HEK293 (cell line): ENCODE data around the gene CROCC.
A peak's percentile ranks its signal among the peaks of the same experiment; 100 is the strongest.

ENCODE experiments used
- CTCF ChIA-PET: fragments of 350-600 bp; formaldehyde crosslinking; extraction: SDS; loops from one replicate; lab custom pipeline; 2021; ENCODE audit warnings: antibody characterized with exemption; lab: Yijun Ruan, JAX
- POLR2A ChIA-PET: fragments of 300-600 bp; formaldehyde crosslinking; extraction: SDS; loops from one replicate; lab custom pipeline; 2020; ENCODE audit warnings: antibody characterized with exemption, inconsistent platforms; lab: Yijun Ruan, JAX
- H3K27ac ChIP-seq: fragments of 200-500 bp; sonication (Bioruptor generic); 2 replicates; pipeline ENCODE4 v1.5.1; 2014; ENCODE audit warnings: low read depth, low read length, control low read depth, inconsistent platforms; ENCODE audit errors: extremely low read depth
- H3K36me3 ChIP-seq, 2 experiments: fragments of 200-500 bp in 1 of 2; sonication (Bioruptor generic) in 1 of 2; 1 replicate in 1 of 2; 2 replicates in 1 of 2; pipeline ENCODE4 v1.5.1; 2014 to 2017; ENCODE audit warnings: inconsistent platforms in 2 of 2, low read length in 2 of 2; ENCODE audit not compliant: control insufficient read depth in 2 of 2, insufficient read depth in 1 of 2
- H3K4me1 ChIP-seq: fragments of 200-500 bp; sonication (Bioruptor generic); 2 replicates; pipeline ENCODE4 v1.5.1; 2014; ENCODE audit warnings: mild to moderate bottlenecking, low read length, inconsistent platforms; ENCODE audit not compliant: control insufficient read depth, insufficient read depth
- H3K4me3 ChIP-seq: 2 replicates; pipeline ENCODE4 v1.5.1; 2011; ENCODE audit warnings: low read depth, mild to moderate bottlenecking, control low read depth, low read length, moderate library complexity
- H3K9me3 ChIP-seq: fragments of 200-500 bp; sonication (Bioruptor generic); 2 replicates; pipeline ENCODE4 v1.5.1; 2014; ENCODE audit warnings: low read depth, low read length, inconsistent platforms; ENCODE audit not compliant: control insufficient read depth, insufficient read depth
- BCL11B ChIP-seq: fragments of 450-650 bp; formaldehyde crosslinking; IDR thresholded peaks from 2 replicates; pipeline ENCODE4 v1.5.1; 2016; ENCODE audit warnings: low read depth, missing biosample characterization, missing genetic modification characterization
- MZF1 ChIP-seq: fragments of 450-650 bp; formaldehyde crosslinking; IDR thresholded peaks from 2 replicates; pipeline ENCODE4 v1.5.1; 2017; ENCODE audit warnings: missing biosample characterization, missing genetic modification characterization, borderline replicate concordance
- REPIN1 ChIP-seq: fragments of 450-650 bp; formaldehyde crosslinking; IDR thresholded peaks from 2 replicates; pipeline ENCODE4 v1.5.1; 2017; ENCODE audit warnings: missing biosample characterization, missing genetic modification characterization, low read depth
- SCRT1 ChIP-seq: fragments of 450-650 bp; formaldehyde crosslinking; IDR thresholded peaks from 2 replicates; pipeline ENCODE4 v1.5.1; 2016; ENCODE audit warnings: missing biosample characterization, missing genetic modification characterization, borderline replicate concordance
- TRIM28 ChIP-seq: IDR thresholded peaks from 2 replicates; pipeline ENCODE4 v1.6.1; 2011; ENCODE audit warnings: low read length, control low read depth, borderline replicate concordance
- ZBTB1 ChIP-seq: fragments of 450-650 bp; formaldehyde crosslinking; IDR thresholded peaks from 2 replicates; pipeline ENCODE4 v1.5.1; 2016; ENCODE audit warnings: missing biosample characterization, missing genetic modification characterization
- ZNF132 ChIP-seq: fragments of 450-650 bp; formaldehyde crosslinking; IDR thresholded peaks from 2 replicates; pipeline ENCODE4 v1.5.1; 2017; ENCODE audit warnings: missing biosample characterization, missing genetic modification characterization, borderline replicate concordance
- ZNF138 ChIP-seq: fragments of 450-650 bp; formaldehyde crosslinking; IDR thresholded peaks from 2 replicates; pipeline ENCODE4 v1.5.1; 2016; ENCODE audit warnings: missing biosample characterization, missing genetic modification characterization, borderline replicate concordance
- ZNF155 ChIP-seq: fragments of 450-650 bp; formaldehyde crosslinking; IDR thresholded peaks from 2 replicates; pipeline ENCODE4 v1.5.1; 2016; ENCODE audit warnings: missing biosample characterization, missing genetic modification characterization
- ZNF24 ChIP-seq: fragments of 450-650 bp; formaldehyde crosslinking; IDR thresholded peaks from 2 replicates; pipeline ENCODE4 v1.5.1; 2016; ENCODE audit warnings: missing biosample characterization, missing genetic modification characterization
- ZNF274 ChIP-seq, 2 experiments: fragments of 200-500 bp in 1 of 2; fragments of 450-650 bp in 1 of 2; sonication (Bioruptor generic) in 1 of 2; formaldehyde crosslinking in 1 of 2; IDR thresholded peaks; 2 replicates each; pipeline versions ENCODE4 v1.5.1 to v1.6.1; 2014 to 2016; ENCODE audit warnings: borderline replicate concordance in 1 of 2, inconsistent platforms in 1 of 2, low read length in 1 of 2, missing biosample characterization in 1 of 2, missing genetic modification characterization in 1 of 2
- ZNF391 ChIP-seq: fragments of 450-650 bp; formaldehyde crosslinking; IDR thresholded peaks from 2 replicates; pipeline ENCODE4 v1.5.1; 2016; ENCODE audit warnings: low read depth, missing biosample characterization, missing genetic modification characterization, borderline replicate concordance
- ZNF544 ChIP-seq: fragments of 450-650 bp; formaldehyde crosslinking; IDR thresholded peaks from 2 replicates; pipeline ENCODE4 v1.5.0; 2017; ENCODE audit warnings: missing biosample characterization, missing genetic modification characterization
- ZNF548 ChIP-seq: fragments of 450-650 bp; formaldehyde crosslinking; IDR thresholded peaks from 2 replicates; pipeline ENCODE4 v1.5.1; 2016; ENCODE audit warnings: missing biosample characterization, missing genetic modification characterization
- ZNF645 ChIP-seq: fragments of 450-650 bp; formaldehyde crosslinking; IDR thresholded peaks from 2 replicates; pipeline ENCODE4; 2016; ENCODE audit warnings: missing biosample characterization, missing genetic modification characterization
- ZNF660 ChIP-seq: fragments of 450-650 bp; IDR thresholded peaks from 2 replicates; pipeline ENCODE4 v1.5.1; 2018; ENCODE audit warnings: missing biosample characterization, mild to moderate bottlenecking, missing genetic modification characterization
- ZNF677 ChIP-seq: fragments of 450-650 bp; IDR thresholded peaks from 2 replicates; pipeline ENCODE4 v1.5.0; 2018; ENCODE audit warnings: missing biosample characterization, mild to moderate bottlenecking, missing genetic modification characterization, moderate library complexity
- ZNF747 ChIP-seq: fragments of 450-650 bp; formaldehyde crosslinking; IDR thresholded peaks from 2 replicates; pipeline ENCODE4 v1.5.1; 2016; ENCODE audit warnings: missing biosample characterization, missing genetic modification characterization
- ZNF768 ChIP-seq: fragments of 450-650 bp; formaldehyde crosslinking; IDR thresholded peaks from 2 replicates; pipeline ENCODE4 v1.5.1; 2018; ENCODE audit warnings: missing biosample characterization, mild to moderate bottlenecking, missing genetic modification characterization
- ZSCAN16 ChIP-seq: fragments of 450-650 bp; formaldehyde crosslinking; IDR thresholded peaks from 2 replicates; pipeline ENCODE4 v1.5.1; 2016; ENCODE audit warnings: missing biosample characterization, missing genetic modification characterization

Gene CROCC

GRCh38 chr1:16998589-16998988 lies 76.9 kb downstream of the CROCC start:
- CTCF ChIA-PET: interaction anchor here (1.1 kb wide), 1 partner anchor 47 kb away, joined by 4 read pairs; no protein-coding TSS in a partner anchor
- no peaks in the 10 kb centered on the region for H3K4me1 ChIP-seq
- TF ChIP-seq BCL11B: no peak
- no peak for TF ChIP-seq SCRT1 (tag by site-specific recombination)
- no peak for TF ChIP-seq ZNF132 (tag by site-specific recombination)
- no peak for TF ChIP-seq ZNF645
- no peak for TF ChIP-seq ZNF391 (tag by site-specific recombination)
- no peaks in the 10 kb centered on the region for H3K9me3 ChIP-seq
- no peak overlapping the region for H3K27ac ChIP-seq
- POLR2A ChIA-PET: no interaction called here
- H3K36me3 ChIP-seq: peaks cover 3 to 73% of the 10 kb centered on the region in 2 experiments; a peak in 2 of 3 replicates
- H3K4me3 ChIP-seq: no peak overlapping the region

- no peaks in the 10 kb centered on the region for H3K4me1 ChIP-seq
- no peak overlapping the region for H3K4me3 ChIP-seq
- H3K36me3 ChIP-seq: peaks cover 6 to 83% of the 10 kb centered on the region in 2 experiments; a peak in 2 of 3 replicates
- no peaks in the 10 kb centered on the region for H3K9me3 ChIP-seq
- POLR2A ChIA-PET: interaction anchor here (0.7 to 1.2 kb wide), 5 partner anchors 9 to 46 kb away, joined by 3 read pairs; no protein-coding TSS in a partner anchor
- CTCF ChIA-PET: interaction anchor here (0.7 kb wide), 1 partner anchor 9 kb away, joined by 3 read pairs; no protein-coding TSS in a partner anchor
- TF ChIP-seq ZNF677 (tag by site-specific recombination): no peak
- no peak for TF ChIP-seq ZSCAN16
- no peak for TF ChIP-seq ZBTB1 (tag by site-specific recombination)
- TF ChIP-seq ZNF155 (tag by site-specific recombination): no peak
- no peak for TF ChIP-seq TRIM28
- TF ChIP-seq ZNF660: no peak
- no peak for TF ChIP-seq ZNF138
- no peak for TF ChIP-seq ZNF274 (IDR thresholded peaks at IDR 0.05; ENCODE audit: low read length)
- TF ChIP-seq ZNF274 (tag by site-specific recombination; IDR thresholded peaks at IDR 0.05; ENCODE audit: borderline replicate concordance): no peak
- H3K27ac ChIP-seq: no peak overlapping the region
Observed at GRCh38 chr1:16999863-17000262, 78.1 kb downstream of the CROCC start.

- no peaks in the 10 kb centered on the region for H3K4me1 ChIP-seq
- POLR2A ChIA-PET: interaction anchor here (1.0 to 1.5 kb wide), 3 partner anchors 9 to 97 kb away, joined by 4 to 5 read pairs (median 4); no protein-coding TSS in a partner anchor
- H3K27ac ChIP-seq: no peak overlapping the region
- H3K9me3 ChIP-seq: no peaks in the 10 kb centered on the region
- CTCF ChIA-PET: interaction anchor here (0.8 to 1.5 kb wide), 2 partner anchors 15 to 50 kb away, joined by 3 to 5 read pairs; no protein-coding TSS in a partner anchor
- TF ChIP-seq ZNF747 (tag by site-specific recombination): no peak
- TF ChIP-seq ZNF548 (tag by site-specific recombination): no peak
- no peak for TF ChIP-seq REPIN1 (tag by site-specific recombination)
- no peak for TF ChIP-seq MZF1 (tag by site-specific recombination)
- TF ChIP-seq ZNF24 (tag by site-specific recombination): no peak
- no peak for TF ChIP-seq ZNF544 (tag by site-specific recombination)
- peak; percentile 78; the same call in 1 of the 2 replicates for TF ChIP-seq ZNF768 (tag by site-specific recombination)
- H3K4me3 ChIP-seq: no peak overlapping the region
- peaks cover 6 to 74% of the 10 kb centered on the region in 2 experiments; a peak in 2 of 3 replicates for H3K36me3 ChIP-seq
Observed at GRCh38 chr1:17001760-17002523, 80.2 kb downstream of the CROCC start.
